HCT116 (cell line): ENCODE data around the gene IFI16. TPM values are rescaled to one million over a fixed set of nuclear protein-coding genes. Genes with fewer than 3 reads are reported as not detected.

Experiments
- ATAC-seq: fragments of 200-7000 bp; cut with Tn5 transposase; 2 replicates; pipeline ENCODE4 v1.9.1; 2020; ENCODE audit warnings: mild to moderate bottlenecking, moderate library complexity
- BruUV-seq: library from RNA; stranded (reverse); fragments of 400-500 nt; replicated peaks from 2 replicates; lab custom pipeline; 2021; lab: Mats Ljungman, UMichigan
- CTCF ChIA-PET: fragments of 300-600 bp; sonication (Branson Sonifier 250); formaldehyde crosslinking; loops from one replicate; lab custom pipeline; 2021; ENCODE audit warnings: antibody characterized with exemption; lab: Charles Lee
- POLR2A ChIA-PET: fragments of 300-600, 350-600 bp; sonication (Branson Sonifier 250); formaldehyde crosslinking; loops from one replicate; lab custom pipeline; 2021; ENCODE audit warnings: antibody characterized with exemption; lab: Charles Lee
- RAD21 ChIA-PET, 2 experiments: fragments of 300-600 bp; sonication (Branson Sonifier 250); formaldehyde crosslinking; loops; one replicate each; lab custom pipeline; 2023; ENCODE audit warnings: low total read pairs in 2 of 2; ENCODE audit not compliant: uncharacterized antibody in 2 of 2, unreplicated experiment in 2 of 2, low non-redundant PET in 1 of 2; lab: Charles Lee
- DNase-seq: peaks from one replicate; pipeline ENCODE4 v3.0.0-alpha.2; 2010; ENCODE audit warnings: low read depth, low spot score
- H2AFZ ChIP-seq: fragments of 200-600 bp; shearing (Covaris generic), sonication (generic); 2 replicates; pipeline ENCODE4 v1.6.1; 2017; ENCODE audit warnings: low read depth, mixed run types, mixed read lengths, antibody characterized with exemption, low read length; ENCODE audit not compliant: poor library complexity, severe bottlenecking
- H3K27ac ChIP-seq: 2 replicates; pipeline ENCODE4 v1.5.1; 2012; ENCODE audit warnings: low read depth, low read length
- H3K27me3 ChIP-seq: fragments of 200-600 bp; sonication (generic); 2 replicates; pipeline ENCODE4 v1.6.1; 2016; ENCODE audit warnings: mixed run types, low read length, mixed read lengths; ENCODE audit not compliant: insufficient read depth
- H3K36me3 ChIP-seq, 2 experiments: fragments of 200-500 bp in 1 of 2; fragments of 200-600 bp in 1 of 2; sonication (Bioruptor generic) in 1 of 2; sonication (generic) in 1 of 2; 2 replicates each; pipeline versions ENCODE4 v1.5.1 to v1.6.1; 2014 to 2016; ENCODE audit warnings: low read length in 2 of 2, inconsistent platforms in 1 of 2, mixed read lengths in 1 of 2, mixed run types in 1 of 2; ENCODE audit not compliant: insufficient read depth in 2 of 2, control insufficient read depth in 1 of 2
- H3K4me1 ChIP-seq, 2 experiments: fragments of 200-600 bp in 1 of 2; sonication (generic) in 1 of 2; 2 replicates each; pipeline versions ENCODE4 v1.5.1 to v1.6.1; 2012 to 2017; ENCODE audit warnings: low read length in 2 of 2, inconsistent platforms in 1 of 2, mild to moderate bottlenecking in 1 of 2, mixed read lengths in 1 of 2, mixed run types in 1 of 2, moderate library complexity in 1 of 2; ENCODE audit not compliant: insufficient read depth in 2 of 2, control insufficient read depth in 1 of 2
- H3K4me2 ChIP-seq: fragments of 200-600 bp; sonication (generic); 2 replicates; pipeline ENCODE4 v1.6.1; 2017; ENCODE audit warnings: mixed run types, low read length, mixed read lengths
- H3K4me3 ChIP-seq, 2 experiments: fragments of 200-600 bp in 1 of 2; sonication (generic) in 1 of 2; replicated peaks in 1 of 2; 2 replicates each; pipeline ENCODE4 v1.5.1; 2011 to 2016; ENCODE audit warnings: low read length in 2 of 2, control low read depth in 1 of 2, low read depth in 1 of 2, mild to moderate bottlenecking in 1 of 2, mixed read lengths in 1 of 2, mixed run types in 1 of 2
- H3K79me2 ChIP-seq: fragments of 200-600 bp; sonication (generic); 2 replicates; pipeline ENCODE4 v1.6.1; 2017; ENCODE audit warnings: mild to moderate bottlenecking, mixed run types, low read length, moderate library complexity, mixed read lengths; ENCODE audit not compliant: insufficient read depth
- H3K9ac ChIP-seq: fragments of 200-600 bp; sonication (generic); 2 replicates; pipeline ENCODE4 v1.6.1; 2016; ENCODE audit warnings: low read length, mixed read lengths
- H3K9me2 ChIP-seq: fragments of 200-600 bp; sonication (generic), shearing (Covaris generic); 2 replicates; pipeline ENCODE4 v1.6.1; 2017; ENCODE audit warnings: mixed run types, mild to moderate bottlenecking, moderate library complexity; ENCODE audit not compliant: insufficient read depth
- H3K9me3 ChIP-seq, 2 experiments: fragments of 200-500 bp in 1 of 2; fragments of 200-600 bp in 1 of 2; sonication (Bioruptor generic) in 1 of 2; sonication (generic) in 1 of 2; 2 replicates each; pipeline ENCODE4 v1.6.1; 2014 to 2017; ENCODE audit warnings: low read length in 2 of 2, mixed read lengths in 2 of 2, inconsistent platforms in 1 of 2, low read depth in 1 of 2, mild to moderate bottlenecking in 1 of 2, mixed run types in 1 of 2, moderate library complexity in 1 of 2; ENCODE audit not compliant: control insufficient read depth in 1 of 2, insufficient read depth in 1 of 2
- H4K20me1 ChIP-seq: fragments of 200-600 bp; sonication (generic), shearing (Covaris generic); 2 replicates; pipeline ENCODE4 v1.6.1; 2017; ENCODE audit warnings: mixed run types, mild to moderate bottlenecking, moderate library complexity; ENCODE audit not compliant: insufficient read depth
- CEBPB ChIP-seq: IDR thresholded peaks from 2 replicates; pipeline ENCODE4 v1.6.1; 2012; ENCODE audit warnings: low read depth
- CTCF ChIP-seq, 3 experiments: fragments of 200-600 bp in 1 of 3; sonication (generic) in 1 of 3; IDR thresholded peaks in 2 of 3; conservative IDR thresholded peaks in 1 of 3; 2 replicates each; pipeline ENCODE4 v1.5.1; 2012 to 2017; ENCODE audit warnings: low read depth in 2 of 3, low read length in 2 of 3, antibody characterized with exemption in 1 of 3, borderline replicate concordance in 1 of 3, control low read depth in 1 of 3, mild to moderate bottlenecking in 1 of 3, mixed read lengths in 1 of 3, mixed run types in 1 of 3, moderate library complexity in 1 of 3; ENCODE audit not compliant: insufficient read depth in 1 of 3
- EGR1 ChIP-seq: IDR thresholded peaks from 2 replicates; pipeline ENCODE4 v1.6.1; 2012; ENCODE audit warnings: low read depth
- ELF1 ChIP-seq: IDR thresholded peaks from 2 replicates; pipeline ENCODE4 v1.6.1; 2012; ENCODE audit warnings: low read depth, borderline replicate concordance
- FOSL1 ChIP-seq: IDR thresholded peaks from 2 replicates; pipeline ENCODE4 v1.6.1; 2012; ENCODE audit warnings: low read depth
- JUND ChIP-seq: IDR thresholded peaks from 2 replicates; pipeline ENCODE4 v1.6.1; 2012
- POLR2AphosphoS5 ChIP-seq: IDR thresholded peaks from 2 replicates; pipeline ENCODE4 v1.6.1; 2011; ENCODE audit warnings: mild to moderate bottlenecking, low read depth, low read length, moderate library complexity
- SP1 ChIP-seq: IDR thresholded peaks from 2 replicates; pipeline ENCODE4 v1.6.1; 2012; ENCODE audit warnings: low read depth
- YY1 ChIP-seq: IDR thresholded peaks from 2 replicates; pipeline ENCODE4 v1.6.1; 2011; ENCODE audit warnings: low read length, low read depth, moderate library complexity, mild to moderate bottlenecking; ENCODE audit not compliant: insufficient replicate concordance; ENCODE audit errors: extremely low read depth
- ZBTB33 ChIP-seq: IDR thresholded peaks from 2 replicates; pipeline ENCODE4 v1.6.1; 2011; ENCODE audit warnings: mild to moderate bottlenecking, low read length, moderate library complexity; ENCODE audit not compliant: insufficient replicate concordance; ENCODE audit errors: extremely low read depth
- intact Hi-C: fragments of 100-400 bp; cut with micrococcal nuclease; formaldehyde crosslinking; loops from 2 replicates; pipeline ENCODE4 v1.10.0; 2022
- total RNA-seq: library from RNA; stranded (reverse); gene quantifications from one replicate; pipeline ENCODE4 v1.2.1, GENCODE V29; 2021; ENCODE audit not compliant: unreplicated experiment
- TF ChIP-seq, protein P1 (sequence below): IDR thresholded peaks from 2 replicates; pipeline ENCODE4 v1.6.1; 2012

IFI16 gene
- total RNA-seq, 1 experiment from 2014 or later: 1.6 TPM

GRCh38 chr1:158976219-158976618 is 33.5 kb upstream of the IFI16 start:
- H2AFZ ChIP-seq: no peak overlapping the region
- intact Hi-C loops: loop anchor here (5.0 kb wide), 1 partner anchor 84 kb away; no protein-coding TSS in a partner anchor
- no peaks in the 10 kb centered on the region for H3K27me3 ChIP-seq
- CTCF ChIA-PET: no interaction called here
- H3K9me3 ChIP-seq: no peaks in the 10 kb centered on the region
- ATAC-seq (no peak), DNase-seq (no peak)
- no TSS peak for BruUV-seq
- no peaks in the 10 kb centered on the region for H3K36me3 ChIP-seq
- RAD21 ChIA-PET: no interaction called here
- H3K27ac ChIP-seq: no peak overlapping the region
- no peaks in the 10 kb centered on the region for H3K4me1 ChIP-seq
- no peak overlapping the region for H3K4me2 ChIP-seq
- POLR2A ChIA-PET: no interaction called here
- H3K9me2 ChIP-seq: no peaks in the 10 kb centered on the region
- no peaks in the 10 kb centered on the region for H3K79me2 ChIP-seq
- H3K9ac ChIP-seq: no peak overlapping the region
- H4K20me1 ChIP-seq: no peaks in the 10 kb centered on the region
- H3K4me3 ChIP-seq: no peak overlapping the region
- TF ChIP-seq ZBTB33: no peak
- TF ChIP-seq POLR2AphosphoS5: no peak
- TF ChIP-seq SP1: no peak
- no peak for TF ChIP-seq CEBPB
- TF ChIP-seq, protein P1, sequence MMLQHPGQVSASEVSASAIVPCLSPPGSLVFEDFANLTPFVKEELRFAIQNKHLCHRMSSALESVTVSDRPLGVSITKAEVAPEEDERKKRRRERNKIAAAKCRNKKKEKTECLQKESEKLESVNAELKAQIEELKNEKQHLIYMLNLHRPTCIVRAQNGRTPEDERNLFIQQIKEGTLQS: no peak
- no peak for TF ChIP-seq ELF1
- no peak for TF ChIP-seq FOSL1
- TF ChIP-seq YY1: no peak
- no peak for TF ChIP-seq JUND
- TF ChIP-seq EGR1: no peak
- no peak for TF ChIP-seq CTCF (IDR thresholded peaks at IDR 0.05 in 2 of 3, conservative IDR thresholded peaks at IDR 0.05 in 1 of 3; ENCODE audit: borderline replicate concordance in 1 of 3, insufficient read depth in 1 of 3, low read depth in 2 of 3, low read length in 2 of 3)
- TF ChIP-seq, all 23 proteins: peak for 0
